Activated T-helper 1 cell treated with anti-CD3 and anti-CD28 coated beads, Interleukin-12 subunit alpha, Interleukin-12 subunit beta, Interleukin-2, Interleukin-4 antibody, amounts not matched to agents 30 ng/mL and 10 ng/mL and 1 ng/mL, durations not matched to agents 14 hours and 24 hours and 36 hours (primary cell): Measurements from ENCODE around the gene TMEM259. TPM values are rescaled to one million over a fixed set of nuclear protein-coding genes. Genes with fewer than 3 reads are reported as not detected.
A peak's percentile ranks its signal among the peaks of the same experiment; 100 is the strongest.

Experiments used
- DNase-seq: peaks from one replicate; pipeline ENCODE4 v3.0.0; 2021; ENCODE audit warnings: low spot score
- H3K27ac Mint-ChIP-seq: one replicate; pipeline ENCODE4 v1.8.0; 2021; ENCODE audit warnings: mild to moderate bottlenecking, mixed read lengths
- H3K27me3 Mint-ChIP-seq: one replicate; pipeline ENCODE4 v1.8.0; 2022; ENCODE audit warnings: mild to moderate bottlenecking, moderate library complexity, mixed read lengths; ENCODE audit not compliant: insufficient read depth
- H3K36me3 Mint-ChIP-seq: one replicate; pipeline ENCODE4 v1.8.0; 2021; ENCODE audit warnings: low read depth, mixed read lengths
- H3K4me1 Mint-ChIP-seq: one replicate; pipeline ENCODE4 v1.8.0; 2021; ENCODE audit warnings: low read depth, mixed read lengths
- H3K4me3 Mint-ChIP-seq: one replicate; pipeline ENCODE4 v1.8.0; 2021; ENCODE audit warnings: mild to moderate bottlenecking, moderate library complexity, mixed read lengths
- H3K9me3 Mint-ChIP-seq: one replicate; pipeline ENCODE4 v1.8.0; 2021; ENCODE audit warnings: mixed read lengths
- intact Hi-C: fragments of 100-400 bp; cut with micrococcal nuclease; formaldehyde crosslinking; loops from one replicate; pipeline ENCODE4 v1.15.1; 2024
- total RNA-seq: library from RNA; stranded (reverse); gene quantifications from 2 replicates; pipeline ENCODE4 v1.2.3, GENCODE V29; 2022

TMEM259 gene
- 162 and 170 TPM in 2 replicates for total RNA-seq

DNA sequence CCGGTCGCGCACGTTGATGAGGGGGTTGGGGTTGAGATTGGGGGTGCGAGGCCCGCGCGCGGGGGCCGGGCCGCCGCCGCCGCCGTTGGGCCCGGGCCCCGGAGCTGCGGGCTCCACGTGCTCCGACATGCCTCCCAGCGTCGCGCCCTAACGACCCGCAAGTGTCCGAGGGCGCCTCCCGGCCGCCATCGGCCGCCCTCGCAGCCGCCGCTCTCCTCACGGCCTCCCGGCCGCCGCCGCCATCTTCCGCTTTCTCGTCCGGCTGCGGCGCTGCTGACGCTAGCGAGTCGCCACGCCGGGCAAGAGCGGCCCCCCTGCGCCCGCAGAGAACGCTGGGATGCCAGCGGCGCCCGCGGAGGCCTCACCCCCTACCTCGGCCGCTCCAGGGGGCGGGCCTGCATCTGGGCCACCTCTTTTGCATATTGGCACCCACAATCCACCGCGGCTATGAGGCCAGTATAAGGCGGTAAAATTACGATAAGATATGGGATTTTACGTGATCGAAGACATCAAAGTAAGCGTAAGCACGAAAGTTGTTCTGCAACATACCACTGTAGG, at the start of gene TMEM259:
Gene TMEM259 (minus strand): TSS at position 256 of the 558 bp plus-strand sequence. CDS start 127 bp downstream, at position 129.
- H3K36me3 Mint-ChIP-seq, result peaks cover 4% of the 10 kb centered on the region
- H3K4me3 Mint-ChIP-seq, result peak within 1 kb of the TSS; percentile 95
- peak; percentile 96 for DNase-seq
- peaks cover 2% of the 10 kb centered on the region for H3K27me3 Mint-ChIP-seq
- peaks cover 30% of the 10 kb centered on the region for H3K4me1 Mint-ChIP-seq
- peak within 1 kb of the TSS; percentile 99 for H3K27ac Mint-ChIP-seq
- intact Hi-C loops, result loop anchor here (1.0 to 5.0 kb wide), 12 partner anchors 19 to 341 kb away; partner anchors contain the start of genes ABCA7, MED16, PTBP1 and RNU6-9
- no peaks in the 10 kb centered on the region for H3K9me3 Mint-ChIP-seq

DNA sequence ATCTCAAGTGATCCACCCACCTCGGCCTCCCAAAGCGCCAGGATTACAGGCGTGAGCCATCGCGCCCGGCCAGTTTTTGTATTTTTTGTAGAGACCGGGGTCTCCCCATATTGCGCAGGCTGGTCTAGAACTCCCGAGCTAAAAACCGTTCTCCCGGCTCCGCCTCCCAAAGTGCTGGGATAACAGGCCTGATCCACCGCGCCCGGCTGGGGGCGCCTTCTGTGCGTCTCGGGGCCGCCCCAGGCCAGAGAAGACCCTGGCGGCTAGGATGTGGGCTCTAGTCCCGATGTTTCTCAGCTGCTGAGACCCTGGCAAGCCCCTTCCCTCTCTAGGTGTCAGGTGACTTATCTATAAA, 49.6 kb upstream of the TMEM259 start:
- intact Hi-C loops, result no loop called here
- Mint-ChIP-seq H3K27me3 (no peaks in the 10 kb centered on the region), H3K36me3 (peaks cover 23% of the 10 kb centered on the region), H3K9me3 (no peaks in the 10 kb centered on the region), H3K4me3 (peak overlapping the region; percentile 90), H3K4me1 (peaks cover 26% of the 10 kb centered on the region), H3K27ac (peak overlapping the region; percentile 71)
- DNase-seq, result no peak

DNA sequence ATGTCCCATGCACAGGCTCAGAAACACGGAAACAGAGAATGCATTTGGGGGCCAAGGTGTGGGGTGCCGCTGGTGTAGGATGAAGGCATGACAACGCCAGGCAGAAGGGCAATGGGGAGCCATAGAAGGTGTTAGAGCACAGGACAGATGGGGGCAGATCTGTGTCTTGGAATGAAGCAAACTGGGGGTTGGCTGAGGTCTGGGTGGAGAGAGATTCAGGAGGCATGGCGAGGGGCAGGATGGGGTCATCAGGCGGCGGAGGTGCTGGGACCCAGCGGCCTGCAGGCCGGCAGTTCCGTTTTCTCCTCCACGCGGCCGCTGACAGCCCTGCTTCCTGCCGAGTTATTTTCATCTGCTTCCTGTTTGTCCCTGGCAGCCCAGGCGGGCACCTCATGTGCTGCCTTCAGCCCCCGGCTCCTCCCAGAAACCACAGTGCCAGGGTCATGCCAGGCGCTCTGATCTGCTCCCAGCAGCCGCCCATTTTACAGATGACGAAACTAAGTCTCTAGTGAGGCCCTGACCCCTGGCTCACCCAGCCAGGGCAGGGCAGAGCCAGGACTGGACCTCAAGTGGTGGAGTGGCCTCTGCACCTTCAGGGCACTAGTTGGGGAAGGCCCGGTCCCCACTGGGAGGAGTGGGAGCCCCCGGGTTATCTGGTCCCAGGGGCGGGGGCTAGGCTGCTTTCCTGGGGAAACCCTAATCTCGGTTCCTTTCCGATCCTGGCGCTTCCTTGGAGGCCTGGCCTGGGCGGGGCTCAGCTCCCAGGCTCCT, 48.3 kb upstream of the TMEM259 start:
- DNase-seq, result peak; percentile 53
- Mint-ChIP-seq H3K4me3 (peak overlapping the region; percentile 90), H3K36me3 (peaks cover 21% of the 10 kb centered on the region), H3K9me3 (no peaks in the 10 kb centered on the region), H3K27ac (peak overlapping the region; percentile 84), H3K4me1 (peaks cover 25% of the 10 kb centered on the region), H3K27me3 (no peaks in the 10 kb centered on the region)
- intact Hi-C loops, result loop anchor here (1.0 to 5.0 kb wide), 3 partner anchors 33 to 147 kb away; partner anchors contain the start of genes GPX4, RNU6-2 and TMEM259

GRCh38 chr19:1068009-1069001, 47.4 kb upstream of the TMEM259 start:
- Mint-ChIP-seq H3K4me3 (peak overlapping the region; percentile 90), H3K27me3 (no peaks in the 10 kb centered on the region), H3K36me3 (peaks cover 21% of the 10 kb centered on the region), H3K27ac (peak overlapping the region; percentile 84), H3K9me3 (no peaks in the 10 kb centered on the region), H3K4me1 (peaks cover 25% of the 10 kb centered on the region)
- intact Hi-C loops, result loop anchor here (1.0 to 5.0 kb wide), 3 partner anchors 34 to 146 kb away; partner anchors contain the start of genes GPX4, RNU6-2 and TMEM259
- DNase-seq, result peak; percentile 70

GRCh38 chr19:1067341-1067957, 46.5 kb upstream of the TMEM259 start:
- peaks cover 19% of the 10 kb centered on the region for H3K36me3 Mint-ChIP-seq
- no peaks in the 10 kb centered on the region for H3K27me3 Mint-ChIP-seq
- no peaks in the 10 kb centered on the region for H3K9me3 Mint-ChIP-seq
- DNase-seq, result no peak
- peak overlapping the region; percentile 79 for H3K27ac Mint-ChIP-seq
- peak overlapping the region; percentile 90 for H3K4me3 Mint-ChIP-seq
- intact Hi-C loops, result loop anchor here (1.0 to 5.0 kb wide), 4 partner anchors 10 to 145 kb away; partner anchors contain the start of gene GPX4
- peaks cover 22% of the 10 kb centered on the region for H3K4me1 Mint-ChIP-seq

DNA sequence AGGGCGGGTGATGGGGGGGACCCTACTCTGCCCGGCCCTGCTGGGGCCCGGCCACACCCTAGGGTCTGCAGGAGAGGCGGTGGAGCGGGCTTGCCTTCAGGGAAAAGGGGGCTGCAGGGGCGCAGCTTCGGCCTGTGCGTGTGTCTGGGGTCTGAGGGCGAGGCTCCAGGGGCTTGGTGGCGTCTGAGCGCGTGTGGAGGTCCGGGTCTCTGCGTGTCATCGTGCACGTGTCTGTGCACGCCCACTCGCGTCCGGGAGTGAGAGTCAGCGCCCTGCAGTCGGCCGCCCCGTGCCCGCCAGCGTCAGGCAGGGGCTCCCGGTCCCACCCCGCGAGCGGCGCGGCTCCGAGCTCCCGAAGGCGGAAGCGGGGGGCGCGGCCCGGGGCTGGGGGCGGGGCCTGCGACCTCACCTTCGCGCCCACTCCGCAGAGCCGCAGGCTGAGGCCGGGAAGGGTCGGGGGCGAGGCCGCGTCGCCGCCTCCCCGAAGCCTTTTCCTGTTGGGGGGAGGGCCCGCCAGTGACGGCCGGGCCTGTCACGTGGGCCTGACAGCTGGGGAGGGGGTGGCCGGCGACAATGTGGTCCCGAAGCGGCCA, 45.9 kb upstream of the TMEM259 start, which contains the start of gene ARHGAP45:
Gene ARHGAP45 (plus strand): TSS at position 420 of the 593 bp plus-strand sequence. CDS start 239 bp downstream, outside the sequence.
- Mint-ChIP-seq H3K4me3 (peak within 1 kb of the TSS; percentile 90), H3K9me3 (no peaks in the 10 kb centered on the region), H3K27me3 (no peaks in the 10 kb centered on the region), H3K36me3 (peaks cover 13% of the 10 kb centered on the region), H3K27ac (peak within 1 kb of the TSS; percentile 79), H3K4me1 (peaks cover 18% of the 10 kb centered on the region)
- intact Hi-C loops, result loop anchor here (1.0 to 5.0 kb wide), 4 partner anchors 10 to 145 kb away; partner anchors contain the start of gene GPX4
- peak; percentile 85 for DNase-seq

DNA sequence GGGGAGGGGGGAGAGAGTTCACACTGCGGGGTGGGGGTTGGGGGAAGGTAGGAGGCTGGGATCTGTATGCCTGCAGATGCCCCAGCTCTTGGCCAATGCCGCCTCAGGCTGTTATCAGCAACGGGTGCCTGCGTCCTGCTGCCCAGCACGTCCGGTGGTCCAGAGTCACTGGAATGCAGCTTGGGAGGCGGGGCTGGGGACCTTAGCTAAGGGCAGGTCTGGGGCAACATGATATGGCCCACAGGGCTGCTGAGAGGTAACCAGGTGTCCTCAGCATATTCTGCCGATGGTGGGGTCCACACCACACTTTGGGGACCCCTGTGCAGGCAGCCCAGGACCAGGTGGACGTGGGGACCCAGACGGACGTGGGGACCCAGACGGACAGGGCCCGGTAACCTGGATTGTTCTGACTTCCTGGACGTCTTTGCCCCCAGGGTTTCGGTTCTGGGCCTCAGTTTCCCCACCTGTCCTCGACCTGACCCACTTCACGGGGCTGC, 45.4 kb upstream of the TMEM259 start:
- DNase-seq, result no peak
- H3K4me1 Mint-ChIP-seq, result peaks cover 15% of the 10 kb centered on the region
- peak overlapping the region; percentile 66 for H3K4me3 Mint-ChIP-seq
- peak overlapping the region; percentile 8 for H3K27ac Mint-ChIP-seq
- H3K36me3 Mint-ChIP-seq, result peaks cover 10% of the 10 kb centered on the region
- intact Hi-C loops, result loop anchor here (5.0 kb wide), 2 partner anchors 36 to 144 kb away; partner anchors contain the start of gene GPX4
- no peaks in the 10 kb centered on the region for H3K9me3 Mint-ChIP-seq
- no peaks in the 10 kb centered on the region for H3K27me3 Mint-ChIP-seq

GRCh38 chr19:1065606-1066109, 44.7 kb upstream of the TMEM259 start:
- H3K36me3 Mint-ChIP-seq, result peaks cover 10% of the 10 kb centered on the region

GRCh38 chr19:1064661-1065605, 44.0 kb upstream of the TMEM259 start:
- H3K27ac Mint-ChIP-seq, result peak overlapping the region; percentile 74
- H3K9me3 Mint-ChIP-seq, result no peaks in the 10 kb centered on the region
- intact Hi-C loops, result loop anchor here (5.0 kb wide), 2 partner anchors 37 to 143 kb away; partner anchors contain the start of gene GPX4
- peaks cover 10% of the 10 kb centered on the region for H3K36me3 Mint-ChIP-seq
- no peaks in the 10 kb centered on the region for H3K27me3 Mint-ChIP-seq
- peak overlapping the region; percentile 67 for H3K4me3 Mint-ChIP-seq
- DNase-seq, result peak; percentile 72
- peaks cover 15% of the 10 kb centered on the region for H3K4me1 Mint-ChIP-seq

More at GRCh38 chr19:1065606-1066109, 44.7 kb upstream of the TMEM259 start:
- peaks cover 15% of the 10 kb centered on the region for H3K4me1 Mint-ChIP-seq
- H3K27me3 Mint-ChIP-seq, result no peaks in the 10 kb centered on the region
- DNase-seq, result no peak
- peak overlapping the region; percentile 61 for H3K4me3 Mint-ChIP-seq
- peak overlapping the region; percentile 74 for H3K27ac Mint-ChIP-seq
- intact Hi-C loops, result loop anchor here (5.0 kb wide), 2 partner anchors 37 to 143 kb away; partner anchors contain the start of gene GPX4
- no peaks in the 10 kb centered on the region for H3K9me3 Mint-ChIP-seq

DNA sequence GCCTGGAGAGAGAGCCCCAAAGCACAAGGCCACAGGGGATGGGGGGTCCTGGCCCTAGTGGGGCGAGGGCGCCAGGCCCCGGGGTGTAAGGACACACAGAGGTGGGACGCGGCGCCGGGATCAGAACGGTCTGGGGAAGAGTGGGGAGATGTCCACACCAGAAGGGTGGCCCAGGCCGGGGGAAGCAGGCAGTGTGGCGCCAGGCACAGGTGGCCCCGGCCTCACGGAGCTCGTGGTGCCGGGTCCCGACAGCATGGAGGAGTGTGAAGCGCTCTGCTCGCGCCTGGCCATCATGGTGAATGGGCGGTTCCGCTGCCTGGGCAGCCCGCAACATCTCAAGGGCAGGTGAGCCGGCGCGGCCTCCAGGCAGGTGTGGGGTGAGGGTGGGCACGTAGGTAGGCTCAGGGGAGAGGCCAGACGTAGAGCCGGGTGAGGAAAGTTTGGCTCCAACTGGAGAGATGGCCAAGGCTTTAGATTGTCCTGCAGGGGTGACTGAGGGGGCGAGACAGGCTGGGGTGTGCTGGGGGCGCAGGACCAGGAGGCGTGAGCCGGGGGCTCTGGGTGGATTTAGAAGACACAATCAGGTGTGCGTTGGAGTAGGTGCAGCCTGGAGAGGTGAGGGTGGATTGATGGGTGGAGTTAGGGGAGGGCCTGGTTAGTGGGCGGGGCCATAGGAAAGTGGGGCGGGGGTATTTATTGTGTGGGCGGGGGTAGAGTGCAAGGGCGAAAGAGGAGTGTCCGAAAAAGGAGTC, 43.2 kb upstream of the TMEM259 start:
- intact Hi-C loops, result loop anchor here (1.0 kb wide), 3 partner anchors 18 to 192 kb away; no protein-coding TSS in a partner anchor
- DNase-seq, result no peak
- peaks cover 6% of the 10 kb centered on the region for H3K36me3 Mint-ChIP-seq
- H3K27me3 Mint-ChIP-seq, result no peaks in the 10 kb centered on the region
- H3K4me1 Mint-ChIP-seq, result peaks cover 11% of the 10 kb centered on the region
- H3K9me3 Mint-ChIP-seq, result no peaks in the 10 kb centered on the region
- no peak overlapping the region for H3K27ac Mint-ChIP-seq
- peak overlapping the region; percentile 22 for H3K4me3 Mint-ChIP-seq
